ENCODE data around the gene HSPG2. TPM values are rescaled to one million over a fixed set of nuclear protein-coding genes. Genes with fewer than 3 reads are reported as not detected.
"Not testable (repeated sequence)": the region's sequence is repeated elsewhere in the genome, so short reads cannot be mapped to it uniquely, and the experiment has no call there.

HSPG2 gene
- total RNA-seq, 1 donor from 2014 or later, result 152 TPM

DNA sequence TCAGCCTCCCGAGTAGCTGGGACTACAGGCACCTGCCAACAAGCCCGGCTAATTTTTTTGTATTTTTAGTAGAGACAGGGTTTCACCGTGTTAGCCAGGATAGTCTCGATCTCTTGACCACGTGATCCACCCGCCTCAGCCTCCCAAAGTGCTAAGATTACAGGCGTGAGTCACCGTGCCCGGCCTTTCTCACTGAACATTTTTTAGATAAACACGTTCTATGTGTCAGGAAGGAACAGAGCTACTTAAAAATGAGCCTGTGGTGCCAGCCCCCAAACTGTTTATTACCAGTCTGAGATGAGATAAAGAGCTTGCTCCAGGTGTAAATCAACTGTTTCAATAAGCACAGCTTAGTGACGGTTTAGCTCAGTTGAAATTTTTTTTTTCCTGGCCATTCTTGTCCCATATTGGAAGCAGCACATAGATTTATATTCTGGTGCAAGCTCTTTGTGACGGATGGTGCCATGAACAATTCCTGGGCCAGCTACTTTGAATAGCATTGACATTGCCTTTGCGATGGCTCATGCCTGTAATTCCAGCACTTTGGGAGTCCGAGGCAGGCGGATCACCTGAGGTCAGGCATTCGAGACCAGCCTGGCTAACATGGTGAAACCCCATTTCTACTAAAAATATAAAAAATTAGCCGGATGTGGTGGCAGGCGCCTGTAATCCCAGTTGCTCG, 6.0 kb upstream of the HSPG2 start:
- not testable (repeated sequence) for H3K36me3 ChIP-seq (ENCODE audit: control insufficient read depth in 3 of 3, insufficient read depth in 3 of 3, low read length in 3 of 3); H3K27ac ChIP-seq (ENCODE audit: low read depth, low read length); H3K9me3 ChIP-seq (ENCODE audit: control insufficient read depth in 3 of 3, low read length in 3 of 3); H3K9ac ChIP-seq (ENCODE audit: low read depth in 1 of 3, low read length in 3 of 3); H3K4me3 ChIP-seq (ENCODE audit: low read length in 3 of 3); H3K27me3 ChIP-seq (ENCODE audit: control insufficient read depth in 3 of 3, insufficient read depth in 3 of 3, low read length in 3 of 3)
- peaks cover 27 to 37% (median 29%) of the 10 kb centered on the region in 3 donors for H3K4me1 ChIP-seq (ENCODE audit: control insufficient read depth in 3 of 3, insufficient read depth in 3 of 3, low read length in 3 of 3)

DNA sequence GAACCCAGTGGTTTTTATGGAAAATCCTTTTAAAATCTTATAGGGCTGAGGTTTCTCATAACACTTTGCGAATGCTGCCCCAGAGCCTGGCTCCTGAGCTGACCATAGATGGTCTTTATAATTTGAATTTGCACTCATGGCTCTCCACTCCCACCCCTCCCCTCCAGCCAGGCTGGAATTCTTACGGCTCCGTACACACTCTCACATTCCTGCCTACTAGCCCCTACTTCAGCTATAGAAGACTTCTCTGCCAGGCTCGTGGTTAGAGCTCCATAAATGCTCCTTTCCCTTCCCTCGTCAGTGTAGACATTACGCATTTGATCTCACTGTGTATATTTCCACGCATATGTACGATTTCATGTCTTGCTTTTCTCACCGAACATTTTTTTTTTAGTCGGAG, 5.4 kb upstream of the HSPG2 start:
- Histone ChIP-seq H3K9me3 (ENCODE audit: control insufficient read depth in 3 of 3, low read length in 3 of 3) (no peaks in the 10 kb centered on the region), H3K4me3 (ENCODE audit: low read length in 3 of 3) (no peak overlapping the region), H3K36me3 (ENCODE audit: control insufficient read depth in 3 of 3, insufficient read depth in 3 of 3, low read length in 3 of 3) (no peaks in the 10 kb centered on the region), H3K27ac (ENCODE audit: low read depth, low read length) (no peak overlapping the region), H3K9ac (ENCODE audit: low read depth in 1 of 3, low read length in 3 of 3) (no peak overlapping the region), H3K27me3 (ENCODE audit: control insufficient read depth in 3 of 3, insufficient read depth in 3 of 3, low read length in 3 of 3) (no peaks in the 10 kb centered on the region), H3K4me1 (ENCODE audit: control insufficient read depth in 3 of 3, insufficient read depth in 3 of 3, low read length in 3 of 3) (peaks cover 32 to 42% (median 34%) of the 10 kb centered on the region in 3 donors)

DNA sequence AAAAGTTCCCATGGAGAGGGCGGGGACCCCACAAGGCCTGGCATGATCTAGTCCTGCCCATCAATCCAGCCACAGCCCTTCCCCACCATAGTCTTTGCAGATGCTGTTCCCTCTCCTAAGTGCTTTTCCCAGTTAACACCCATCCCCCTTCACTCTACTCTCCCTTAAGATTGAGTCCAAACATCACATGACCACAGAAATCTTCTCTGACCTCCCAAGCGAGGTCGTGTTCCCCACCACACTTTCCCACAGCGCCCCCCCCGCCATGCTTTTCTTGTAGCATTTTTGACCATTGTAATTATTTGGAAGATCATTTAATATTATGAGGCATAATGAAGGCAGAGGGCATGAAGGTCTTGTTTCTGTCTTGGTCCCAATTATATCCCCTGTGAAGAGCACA, 4.3 kb upstream of the HSPG2 start:
- Histone ChIP-seq H3K27me3 (ENCODE audit: control insufficient read depth in 3 of 3, insufficient read depth in 3 of 3, low read length in 3 of 3) (no peaks in the 10 kb centered on the region), H3K9ac (ENCODE audit: low read depth in 1 of 3, low read length in 3 of 3) (no peak overlapping the region), H3K4me3 (ENCODE audit: low read length in 3 of 3) (no peak overlapping the region), H3K27ac (ENCODE audit: low read depth, low read length) (no peak overlapping the region), H3K4me1 (ENCODE audit: control insufficient read depth in 3 of 3, insufficient read depth in 3 of 3, low read length in 3 of 3) (peaks cover 31 to 44% (median 31%) of the 10 kb centered on the region in 3 donors), H3K36me3 (ENCODE audit: control insufficient read depth in 3 of 3, insufficient read depth in 3 of 3, low read length in 3 of 3) (no peaks in the 10 kb centered on the region), H3K9me3 (ENCODE audit: control insufficient read depth in 3 of 3, low read length in 3 of 3) (no peaks in the 10 kb centered on the region)

DNA sequence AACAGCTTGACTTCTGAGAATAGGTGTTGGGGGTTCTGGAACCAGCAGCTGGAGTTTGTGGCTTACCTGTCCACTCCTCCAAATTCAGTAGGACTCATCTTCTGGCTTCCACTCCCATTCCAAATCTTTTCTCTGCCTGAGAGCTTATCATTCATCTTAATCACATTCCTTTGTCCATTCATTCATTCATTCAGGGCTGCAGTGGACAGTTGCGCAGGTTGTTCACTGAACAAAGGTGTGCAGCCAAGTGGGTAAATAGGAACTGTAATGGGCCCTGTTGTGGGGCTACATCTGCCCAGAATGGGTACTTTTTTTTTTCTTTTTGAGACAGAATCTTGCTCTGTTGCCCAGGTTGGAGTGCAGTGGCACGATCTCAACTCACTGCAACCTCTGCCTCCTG, 3.4 kb upstream of the HSPG2 start:
- Histone ChIP-seq H3K9ac (ENCODE audit: low read depth in 1 of 3, low read length in 3 of 3) (no peak overlapping the region), H3K27ac (ENCODE audit: low read depth, low read length) (peak overlapping the region; percentile 76), H3K9me3 (ENCODE audit: control insufficient read depth in 3 of 3, low read length in 3 of 3) (no peaks in the 10 kb centered on the region), H3K36me3 (ENCODE audit: control insufficient read depth in 3 of 3, insufficient read depth in 3 of 3, low read length in 3 of 3) (no peaks in the 10 kb centered on the region), H3K4me3 (ENCODE audit: low read length in 3 of 3) (no peak overlapping the region), H3K27me3 (ENCODE audit: control insufficient read depth in 3 of 3, insufficient read depth in 3 of 3, low read length in 3 of 3) (no peaks in the 10 kb centered on the region), H3K4me1 (ENCODE audit: control insufficient read depth in 3 of 3, insufficient read depth in 3 of 3, low read length in 3 of 3) (peaks cover 35 to 50% (median 39%) of the 10 kb centered on the region in 3 donors)

DNA sequence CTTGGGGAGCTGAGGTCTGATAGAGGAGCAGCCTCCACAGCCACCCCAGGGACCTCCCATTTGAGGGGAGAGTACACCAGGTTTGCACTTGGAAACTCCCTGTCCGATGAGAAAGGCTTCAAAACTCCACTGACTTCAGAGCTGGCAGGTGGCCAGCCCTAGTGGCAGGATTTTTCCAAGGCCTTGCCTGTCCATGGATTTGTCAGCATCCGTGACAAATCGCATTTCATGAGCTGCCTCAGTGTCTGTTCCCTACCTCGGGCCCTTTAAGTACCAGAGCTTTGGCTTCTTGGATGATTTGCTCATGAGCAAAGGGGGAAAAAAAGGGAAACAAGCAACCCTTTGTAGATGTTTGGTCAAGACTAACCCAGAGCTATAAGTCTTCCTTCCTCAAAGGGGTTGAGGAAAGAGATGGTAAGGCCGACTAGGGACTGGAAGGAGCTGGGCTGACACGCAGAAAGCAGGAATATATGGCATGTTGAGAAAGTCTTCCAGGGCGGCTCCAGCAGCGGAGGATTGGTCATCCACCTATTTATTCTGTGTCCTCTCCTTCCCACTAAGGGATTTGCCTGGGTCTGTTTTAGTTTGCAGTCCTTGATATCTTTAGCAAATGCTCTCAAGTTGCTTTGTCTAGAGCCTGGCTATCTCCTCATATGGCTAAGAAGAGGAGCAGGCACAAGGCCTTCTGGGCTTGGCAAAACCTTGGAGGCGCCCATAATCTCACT, 2.7 kb upstream of the HSPG2 start:
- Histone ChIP-seq H3K9me3 (ENCODE audit: control insufficient read depth in 3 of 3, low read length in 3 of 3) (no peaks in the 10 kb centered on the region), H3K4me1 (ENCODE audit: control insufficient read depth in 3 of 3, insufficient read depth in 3 of 3, low read length in 3 of 3) (peaks cover 35 to 54% (median 42%) of the 10 kb centered on the region in 3 donors), H3K36me3 (ENCODE audit: control insufficient read depth in 3 of 3, insufficient read depth in 3 of 3, low read length in 3 of 3) (no peaks in the 10 kb centered on the region), H3K4me3 (ENCODE audit: low read length in 3 of 3) (no peak overlapping the region), H3K27me3 (ENCODE audit: control insufficient read depth in 3 of 3, insufficient read depth in 3 of 3, low read length in 3 of 3) (no peaks in the 10 kb centered on the region), H3K27ac (ENCODE audit: low read depth, low read length) (peak overlapping the region; percentile 76), H3K9ac (ENCODE audit: low read depth in 1 of 3, low read length in 3 of 3) (peak overlapping the region in 1 of 3 donors; percentile 45)

DNA sequence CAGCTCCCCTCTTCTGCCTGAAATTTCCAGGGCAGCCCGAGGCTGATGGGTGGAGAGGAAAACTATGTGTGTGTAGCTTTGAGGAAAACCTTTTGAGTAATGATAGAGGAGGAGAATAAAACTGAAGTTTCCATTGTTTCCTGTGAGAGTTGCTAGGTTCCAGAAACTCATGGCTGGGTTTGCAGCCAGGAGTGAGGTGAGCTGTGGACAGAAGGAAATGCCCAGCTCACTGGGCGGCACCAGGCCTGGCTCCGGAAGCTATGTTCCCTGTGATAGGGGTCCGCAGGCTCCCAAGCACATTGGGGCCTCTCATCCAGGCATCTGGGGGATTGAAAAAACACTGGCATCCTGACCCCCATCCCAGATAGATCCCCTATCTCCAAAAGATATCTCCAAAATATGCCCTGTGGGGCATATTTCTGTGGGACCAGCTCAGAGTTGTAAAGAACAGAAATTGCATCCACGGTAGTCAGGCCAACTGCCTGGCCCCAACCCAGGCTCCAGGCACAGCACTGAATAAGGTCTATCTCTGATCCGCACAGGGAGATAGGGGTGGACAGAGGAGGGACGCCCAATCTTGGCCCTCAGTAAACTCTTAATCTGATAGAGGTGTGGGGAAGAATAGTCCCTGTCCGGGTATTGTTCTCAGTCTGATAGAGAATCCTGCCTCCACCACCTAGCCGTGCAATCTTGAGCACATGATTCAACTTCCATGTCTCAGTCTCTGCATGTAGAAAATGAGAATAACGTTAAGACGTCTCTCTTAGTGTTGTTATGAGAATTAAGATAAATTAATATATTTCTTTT, 1.8 kb upstream of the HSPG2 start:
- Histone ChIP-seq H3K27me3 (ENCODE audit: control insufficient read depth in 3 of 3, insufficient read depth in 3 of 3, low read length in 3 of 3) (no peaks in the 10 kb centered on the region), H3K9ac (ENCODE audit: low read depth in 1 of 3, low read length in 3 of 3) (peak overlapping the region; percentile 21 to 85 (median 25)), H3K27ac (ENCODE audit: low read depth, low read length) (peak overlapping the region; percentile 76), H3K4me1 (ENCODE audit: control insufficient read depth in 3 of 3, insufficient read depth in 3 of 3, low read length in 3 of 3) (peaks cover 34 to 51% (median 48%) of the 10 kb centered on the region in 3 donors), H3K4me3 (ENCODE audit: low read length in 3 of 3) (no peak overlapping the region), H3K36me3 (ENCODE audit: control insufficient read depth in 3 of 3, insufficient read depth in 3 of 3, low read length in 3 of 3) (no peaks in the 10 kb centered on the region), H3K9me3 (ENCODE audit: control insufficient read depth in 3 of 3, low read length in 3 of 3) (no peaks in the 10 kb centered on the region)

DNA sequence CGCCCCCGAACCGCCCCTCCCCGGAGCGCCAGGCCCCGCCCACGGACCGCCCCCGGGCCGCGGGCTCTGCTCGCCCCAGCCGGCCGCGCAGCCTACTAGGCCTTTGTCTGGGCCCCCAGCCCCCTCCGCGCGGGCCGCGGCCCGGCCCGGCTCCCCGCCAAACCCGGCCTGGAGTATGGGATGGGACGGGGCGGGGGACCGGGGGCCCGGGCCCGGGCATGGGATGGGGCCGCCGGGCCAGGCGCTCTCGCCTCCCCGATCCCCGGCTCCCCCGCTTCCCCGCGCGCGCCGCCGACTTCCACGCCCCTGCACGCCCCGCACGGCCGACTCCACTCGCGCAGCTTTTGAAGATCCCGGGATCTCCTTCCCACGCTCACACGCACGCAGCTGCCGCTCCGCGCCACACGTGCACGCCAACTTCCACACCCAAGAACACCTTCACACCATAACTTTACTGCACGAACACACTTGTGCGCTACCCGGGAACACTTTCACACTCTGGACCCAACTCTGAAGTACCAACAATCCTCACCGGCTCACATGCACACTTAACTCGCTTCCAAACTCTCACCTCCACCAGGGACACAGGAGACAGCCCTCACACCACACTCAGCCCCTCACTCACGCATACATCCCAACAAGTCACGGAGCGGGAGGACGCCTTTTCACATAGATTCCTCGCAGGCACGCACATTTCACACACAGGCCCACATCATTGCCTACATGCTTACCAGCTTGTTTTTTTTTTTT, 437 bp upstream of the HSPG2 start:
- Histone ChIP-seq H3K36me3 (ENCODE audit: control insufficient read depth in 3 of 3, insufficient read depth in 3 of 3, low read length in 3 of 3) (no peaks in the 10 kb centered on the region), H3K9ac (ENCODE audit: low read depth in 1 of 3, low read length in 3 of 3) (peak overlapping the region; percentile 54 to 85 (median 73)), H3K27ac (ENCODE audit: low read depth, low read length) (peak overlapping the region; percentile 76), H3K9me3 (ENCODE audit: control insufficient read depth in 3 of 3, low read length in 3 of 3) (no peaks in the 10 kb centered on the region), H3K27me3 (ENCODE audit: control insufficient read depth in 3 of 3, insufficient read depth in 3 of 3, low read length in 3 of 3) (no peaks in the 10 kb centered on the region), H3K4me3 (ENCODE audit: low read length in 3 of 3) (peak overlapping the region; percentile 75 to 80 (median 77)), H3K4me1 (ENCODE audit: control insufficient read depth in 3 of 3, insufficient read depth in 3 of 3, low read length in 3 of 3) (peaks cover 48 to 62% (median 59%) of the 10 kb centered on the region in 3 donors)

DNA sequence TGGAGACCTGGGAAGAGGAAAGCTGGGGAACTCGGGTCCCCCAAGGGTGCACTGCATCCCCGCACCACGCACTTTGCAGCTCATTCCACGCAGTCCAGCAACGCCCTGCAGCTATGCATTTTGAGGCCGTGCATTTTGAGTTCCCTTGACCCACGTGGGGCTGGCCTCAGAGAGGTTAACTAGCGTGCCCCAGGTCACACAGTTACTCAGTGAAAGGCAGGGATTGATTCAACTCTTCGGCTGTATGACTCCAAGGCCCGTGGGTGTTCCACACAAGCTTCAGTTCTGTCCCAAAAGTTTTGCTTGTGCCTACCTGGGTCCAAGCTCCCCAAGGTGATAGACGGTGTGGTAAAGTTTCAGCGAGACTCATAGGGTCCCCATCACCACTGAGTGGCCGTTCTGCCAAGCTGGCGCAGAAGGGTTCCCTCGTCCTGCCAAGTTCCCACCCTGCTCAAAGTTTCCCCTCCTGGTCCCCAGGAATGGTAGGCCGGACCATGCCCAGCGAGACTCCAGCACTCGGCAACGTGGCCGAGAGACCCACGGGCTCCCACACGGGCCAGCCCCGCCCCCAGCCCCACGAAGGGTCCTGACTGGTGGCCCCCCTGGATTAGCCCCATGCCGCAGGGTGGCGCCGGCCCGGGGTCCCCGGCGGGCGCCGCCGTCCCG, 611 bp downstream of the HSPG2 start:
- Histone ChIP-seq H3K27me3 (ENCODE audit: control insufficient read depth in 3 of 3, insufficient read depth in 3 of 3, low read length in 3 of 3) (no peaks in the 10 kb centered on the region), H3K4me3 (ENCODE audit: low read length in 3 of 3) (peak overlapping the region; percentile 81 to 88 (median 86)), H3K9me3 (ENCODE audit: control insufficient read depth in 3 of 3, low read length in 3 of 3) (no peaks in the 10 kb centered on the region), H3K27ac (ENCODE audit: low read depth, low read length) (peak overlapping the region; percentile 64), H3K9ac (ENCODE audit: low read depth in 1 of 3, low read length in 3 of 3) (peak overlapping the region; percentile 75 to 85 (median 78)), H3K4me1 (ENCODE audit: control insufficient read depth in 3 of 3, insufficient read depth in 3 of 3, low read length in 3 of 3) (peaks cover 58 to 70% (median 68%) of the 10 kb centered on the region in 3 donors), H3K36me3 (ENCODE audit: control insufficient read depth in 3 of 3, insufficient read depth in 3 of 3, low read length in 3 of 3) (no peaks in the 10 kb centered on the region)

DNA sequence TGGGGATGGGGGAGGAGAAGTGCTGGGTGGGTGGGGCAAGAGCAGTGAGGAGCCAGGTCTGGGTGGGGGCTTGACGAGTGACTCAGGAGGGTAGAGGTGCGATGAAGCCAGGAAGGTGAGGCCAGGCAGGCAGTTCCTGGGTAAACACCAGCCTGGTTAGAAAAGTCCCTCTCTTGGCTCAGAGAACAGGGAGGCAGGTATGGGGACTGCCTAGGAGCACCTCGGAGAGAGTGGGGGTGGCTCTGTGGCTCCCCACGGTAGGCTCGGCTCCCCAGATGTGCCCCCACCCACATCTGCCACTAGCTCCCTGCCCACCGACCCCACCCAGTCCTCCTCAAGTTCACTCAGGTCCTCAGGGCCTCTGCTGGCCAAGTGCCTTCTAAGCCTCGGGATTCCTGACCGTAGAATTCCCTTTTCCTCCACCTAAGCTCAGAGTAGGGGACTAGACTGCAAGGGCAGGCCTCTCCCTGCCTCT, 1.2 kb downstream of the HSPG2 start:
- Histone ChIP-seq H3K4me1 (ENCODE audit: control insufficient read depth in 3 of 3, insufficient read depth in 3 of 3, low read length in 3 of 3) (peaks cover 64 to 75% (median 74%) of the 10 kb centered on the region in 3 donors), H3K27ac (ENCODE audit: low read depth, low read length) (peak overlapping the region; percentile 64)

More for the DNA sequence above, 1.2 kb downstream of the HSPG2 start:
- H3K4me3 ChIP-seq (ENCODE audit: low read length in 3 of 3), result peak overlapping the region; percentile 81 to 88 (median 86)
- H3K36me3 ChIP-seq (ENCODE audit: control insufficient read depth in 3 of 3, insufficient read depth in 3 of 3, low read length in 3 of 3), result no peaks in the 10 kb centered on the region
- peak overlapping the region; percentile 75 to 85 (median 78) for H3K9ac ChIP-seq (ENCODE audit: low read depth in 1 of 3, low read length in 3 of 3)
- no peaks in the 10 kb centered on the region for H3K27me3 ChIP-seq (ENCODE audit: control insufficient read depth in 3 of 3, insufficient read depth in 3 of 3, low read length in 3 of 3)
- H3K9me3 ChIP-seq (ENCODE audit: control insufficient read depth in 3 of 3, low read length in 3 of 3), result no peaks in the 10 kb centered on the region
